ENCODE data around the gene ATP10B.

The ATP10B gene

GRCh38 chr5:160567031-160567705 lies 284.8 kb downstream of the ATP10B start:
- Histone ChIP-seq H3K27ac (ENCODE audit: insufficient read depth, low read depth, low read length, poor library complexity, severe bottlenecking) (no peak overlapping the region), H3K4me3 (ENCODE audit: insufficient read depth, low read depth, low read length) (no peak overlapping the region), H3K9me3 (ENCODE audit: control insufficient read depth, low read length) (no peaks in the 10 kb centered on the region), H3K27me3 (ENCODE audit: control insufficient read depth, insufficient read depth, low read length, poor library complexity, severe bottlenecking) (no peaks in the 10 kb centered on the region), H3K36me3 (ENCODE audit: control insufficient read depth, insufficient read depth, low read length) (no peaks in the 10 kb centered on the region), H3K4me1 (ENCODE audit: control insufficient read depth, insufficient read depth, low read length) (no peaks in the 10 kb centered on the region)
- WGBS, 2 experiments = 94 to 96% methylated on average over 3 to 4 of the region's 4 CpGs

DNA sequence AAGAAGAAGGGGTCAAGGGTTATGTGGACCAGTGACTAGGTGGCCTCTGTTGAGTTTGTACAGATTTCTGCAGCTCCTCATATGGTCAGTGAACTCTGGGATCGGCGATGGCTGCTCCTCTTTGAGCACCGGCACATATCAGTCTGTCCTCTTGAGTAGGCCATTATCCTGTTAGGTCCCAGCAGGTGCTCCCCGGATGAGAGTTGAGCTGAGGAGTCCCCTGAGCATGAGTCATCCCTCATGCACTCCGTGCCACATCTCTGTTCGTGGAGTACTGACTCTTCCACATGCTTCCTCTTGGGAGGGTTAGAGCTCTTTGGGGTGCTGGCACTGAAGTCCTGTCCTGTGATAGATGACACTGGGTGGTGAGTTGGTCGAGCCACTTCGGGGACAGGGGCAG lies 286.6 kb downstream of the ATP10B start:
- Histone ChIP-seq H3K4me1 (ENCODE audit: control insufficient read depth, insufficient read depth, low read length) (no peaks in the 10 kb centered on the region), H3K9me3 (ENCODE audit: control insufficient read depth, low read length) (no peaks in the 10 kb centered on the region), H3K27me3 (ENCODE audit: control insufficient read depth, insufficient read depth, low read length, poor library complexity, severe bottlenecking) (no peaks in the 10 kb centered on the region), H3K36me3 (ENCODE audit: control insufficient read depth, insufficient read depth, low read length) (no peaks in the 10 kb centered on the region), H3K27ac (ENCODE audit: insufficient read depth, low read depth, low read length, poor library complexity, severe bottlenecking) (no peak overlapping the region), H3K4me3 (ENCODE audit: insufficient read depth, low read depth, low read length) (no peak overlapping the region)
- WGBS, 2 experiments = 88 to 91% methylated on average over 8 of the region's 8 CpGs

- Histone ChIP-seq H3K27me3 (ENCODE audit: control insufficient read depth, insufficient read depth, low read length, poor library complexity, severe bottlenecking) (no peaks in the 10 kb centered on the region), H3K4me3 (ENCODE audit: insufficient read depth, low read depth, low read length) (no peak overlapping the region), H3K27ac (ENCODE audit: insufficient read depth, low read depth, low read length, poor library complexity, severe bottlenecking) (no peak overlapping the region), H3K36me3 (ENCODE audit: control insufficient read depth, insufficient read depth, low read length) (no peaks in the 10 kb centered on the region), H3K4me1 (ENCODE audit: control insufficient read depth, insufficient read depth, low read length) (no peaks in the 10 kb centered on the region), H3K9me3 (ENCODE audit: control insufficient read depth, low read length) (no peaks in the 10 kb centered on the region)
- WGBS, 2 experiments = 86 to 95% methylated on average over 4 of the region's 4 CpGs
Observed at GRCh38 chr5:160556846-160557245, 295.2 kb downstream of the ATP10B start.

DNA sequence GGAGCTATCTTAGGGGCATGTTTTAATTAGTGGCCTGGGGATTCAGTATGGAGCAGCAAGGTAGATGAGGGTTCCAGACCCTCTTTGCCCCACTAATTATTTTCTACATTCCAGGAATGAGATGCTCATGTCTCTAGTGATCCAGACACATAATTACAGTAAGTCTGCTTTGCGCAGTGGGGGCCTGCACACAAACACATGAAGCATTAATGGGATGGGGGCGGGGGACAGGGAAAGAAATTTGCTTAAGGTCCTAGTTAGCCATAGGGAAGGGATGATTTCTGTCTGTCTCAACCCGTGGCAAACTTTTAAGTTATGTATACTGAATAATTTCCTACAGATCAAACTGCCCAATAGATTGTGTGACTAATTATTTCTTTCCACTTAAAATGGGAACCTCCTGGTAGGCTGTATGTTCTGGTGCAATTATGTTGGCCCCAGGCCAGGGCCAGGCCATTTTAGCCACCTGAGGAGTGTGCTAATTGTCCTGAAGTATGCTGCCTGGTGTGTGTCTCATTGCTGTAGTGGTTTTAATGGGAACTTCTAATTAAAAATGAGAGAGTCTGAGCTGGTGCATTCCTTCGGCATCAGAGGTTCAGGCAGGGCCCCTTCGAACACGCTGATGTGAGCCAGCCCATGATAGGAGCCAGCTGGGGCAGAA lies 295.9 kb downstream of the ATP10B start:
- H3K27ac ChIP-seq (ENCODE audit: insufficient read depth, low read depth, low read length, poor library complexity, severe bottlenecking) = no peak overlapping the region
- no peaks in the 10 kb centered on the region for H3K36me3 ChIP-seq (ENCODE audit: control insufficient read depth, insufficient read depth, low read length)
- no peak overlapping the region for H3K4me3 ChIP-seq (ENCODE audit: insufficient read depth, low read depth, low read length)
- no peaks in the 10 kb centered on the region for H3K4me1 ChIP-seq (ENCODE audit: control insufficient read depth, insufficient read depth, low read length)
- WGBS, 2 experiments = 90 to 94% methylated on average over 5 to 6 of the region's 6 CpGs
- no peaks in the 10 kb centered on the region for H3K27me3 ChIP-seq (ENCODE audit: control insufficient read depth, insufficient read depth, low read length, poor library complexity, severe bottlenecking)
- H3K9me3 ChIP-seq (ENCODE audit: control insufficient read depth, low read length) = no peaks in the 10 kb centered on the region

GRCh38 chr5:160555581-160555970 lies 296.4 kb downstream of the ATP10B start:
- WGBS, 2 experiments = 96 to 98% methylated on average over 3 of the region's 3 CpGs
- no peak overlapping the region for H3K27ac ChIP-seq (ENCODE audit: insufficient read depth, low read depth, low read length, poor library complexity, severe bottlenecking)
- no peaks in the 10 kb centered on the region for H3K4me1 ChIP-seq (ENCODE audit: control insufficient read depth, insufficient read depth, low read length)
- H3K27me3 ChIP-seq (ENCODE audit: control insufficient read depth, insufficient read depth, low read length, poor library complexity, severe bottlenecking) = no peaks in the 10 kb centered on the region
- H3K9me3 ChIP-seq (ENCODE audit: control insufficient read depth, low read length) = no peaks in the 10 kb centered on the region
- no peaks in the 10 kb centered on the region for H3K36me3 ChIP-seq (ENCODE audit: control insufficient read depth, insufficient read depth, low read length)
- H3K4me3 ChIP-seq (ENCODE audit: insufficient read depth, low read depth, low read length) = no peak overlapping the region

DNA sequence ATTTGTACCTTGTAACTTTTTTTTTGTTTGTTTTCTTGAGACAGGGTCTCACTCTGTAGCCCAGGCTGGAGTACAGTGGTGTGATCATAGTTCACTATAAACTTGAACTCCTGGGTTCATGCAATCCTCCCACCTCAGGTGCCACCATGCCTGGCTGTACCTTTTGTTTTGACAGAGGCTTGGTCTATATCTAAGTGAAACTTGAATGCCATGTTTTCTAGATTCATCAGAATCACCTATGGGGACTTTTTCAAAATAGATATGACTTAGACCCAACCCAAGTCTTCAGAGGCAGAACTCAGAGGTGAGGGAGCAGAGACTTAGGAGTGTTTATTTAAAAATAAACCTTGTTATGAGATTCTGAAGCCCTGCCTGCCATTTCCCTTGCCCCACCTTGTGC lies 301.9 kb downstream of the ATP10B start:
- H3K4me1 ChIP-seq (ENCODE audit: control insufficient read depth, insufficient read depth, low read length) = peaks cover 4% of the 10 kb centered on the region
- H3K9me3 ChIP-seq (ENCODE audit: control insufficient read depth, low read length) = no peaks in the 10 kb centered on the region
- H3K4me3 ChIP-seq (ENCODE audit: insufficient read depth, low read depth, low read length) = no peak overlapping the region

GRCh38 chr5:160548949-160549645 lies 302.9 kb downstream of the ATP10B start:
- H3K36me3 ChIP-seq (ENCODE audit: control insufficient read depth, insufficient read depth, low read length) = no peaks in the 10 kb centered on the region
- H3K4me1 ChIP-seq (ENCODE audit: control insufficient read depth, insufficient read depth, low read length) = peaks cover 4% of the 10 kb centered on the region
- H3K27ac ChIP-seq (ENCODE audit: insufficient read depth, low read depth, low read length, poor library complexity, severe bottlenecking) = no peak overlapping the region
- no peaks in the 10 kb centered on the region for H3K9me3 ChIP-seq (ENCODE audit: control insufficient read depth, low read length)
- no peaks in the 10 kb centered on the region for H3K27me3 ChIP-seq (ENCODE audit: control insufficient read depth, insufficient read depth, low read length, poor library complexity, severe bottlenecking)
- WGBS, 2 experiments = 91 to 95% methylated on average over 4 of the region's 4 CpGs
- no peak overlapping the region for H3K4me3 ChIP-seq (ENCODE audit: insufficient read depth, low read depth, low read length)

More for the DNA sequence above, 301.9 kb downstream of the ATP10B start:
- Histone ChIP-seq H3K27me3 (ENCODE audit: control insufficient read depth, insufficient read depth, low read length, poor library complexity, severe bottlenecking) (no peaks in the 10 kb centered on the region), H3K36me3 (ENCODE audit: control insufficient read depth, insufficient read depth, low read length) (no peaks in the 10 kb centered on the region), H3K27ac (ENCODE audit: insufficient read depth, low read depth, low read length, poor library complexity, severe bottlenecking) (no peak overlapping the region)

- 78 to 93% methylated on average over 1 of the region's 1 CpG for WGBS, 2 experiments
- H3K4me1 ChIP-seq (ENCODE audit: control insufficient read depth, insufficient read depth, low read length) = peaks cover 4% of the 10 kb centered on the region
- no peaks in the 10 kb centered on the region for H3K27me3 ChIP-seq (ENCODE audit: control insufficient read depth, insufficient read depth, low read length, poor library complexity, severe bottlenecking)
- no peak overlapping the region for H3K27ac ChIP-seq (ENCODE audit: insufficient read depth, low read depth, low read length, poor library complexity, severe bottlenecking)
- no peaks in the 10 kb centered on the region for H3K36me3 ChIP-seq (ENCODE audit: control insufficient read depth, insufficient read depth, low read length)
- no peak overlapping the region for H3K4me3 ChIP-seq (ENCODE audit: insufficient read depth, low read depth, low read length)
- no peaks in the 10 kb centered on the region for H3K9me3 ChIP-seq (ENCODE audit: control insufficient read depth, low read length)
Observed at GRCh38 chr5:160547872-160548271, 304.1 kb downstream of the ATP10B start.

GRCh38 chr5:160547061-160547460 lies 304.9 kb downstream of the ATP10B start:
- Histone ChIP-seq H3K9me3 (ENCODE audit: control insufficient read depth, low read length) (no peaks in the 10 kb centered on the region), H3K27me3 (ENCODE audit: control insufficient read depth, insufficient read depth, low read length, poor library complexity, severe bottlenecking) (no peaks in the 10 kb centered on the region), H3K27ac (ENCODE audit: insufficient read depth, low read depth, low read length, poor library complexity, severe bottlenecking) (no peak overlapping the region), H3K4me3 (ENCODE audit: insufficient read depth, low read depth, low read length) (no peak overlapping the region), H3K36me3 (ENCODE audit: control insufficient read depth, insufficient read depth, low read length) (no peaks in the 10 kb centered on the region), H3K4me1 (ENCODE audit: control insufficient read depth, insufficient read depth, low read length) (peaks cover 4% of the 10 kb centered on the region)
- 86 to 98% methylated on average over 2 of the region's 2 CpGs for WGBS, 2 experiments

GRCh38 chr5:160545832-160546231 lies 306.2 kb downstream of the ATP10B start:
- no peaks in the 10 kb centered on the region for H3K36me3 ChIP-seq (ENCODE audit: control insufficient read depth, insufficient read depth, low read length)
- peaks cover 4% of the 10 kb centered on the region for H3K4me1 ChIP-seq (ENCODE audit: control insufficient read depth, insufficient read depth, low read length)
- H3K27me3 ChIP-seq (ENCODE audit: control insufficient read depth, insufficient read depth, low read length, poor library complexity, severe bottlenecking) = no peaks in the 10 kb centered on the region
- H3K9me3 ChIP-seq (ENCODE audit: control insufficient read depth, low read length) = no peaks in the 10 kb centered on the region
- WGBS, 2 experiments = 80 to 100% methylated on average over 1 of the region's 1 CpG
- H3K4me3 ChIP-seq (ENCODE audit: insufficient read depth, low read depth, low read length) = no peak overlapping the region
- no peak overlapping the region for H3K27ac ChIP-seq (ENCODE audit: insufficient read depth, low read depth, low read length, poor library complexity, severe bottlenecking)
